Islet precursor cell (in vitro differentiated cells): Measurements from ENCODE around the gene ITM2A.

Experiments
- DNase-seq: peaks from one replicate; pipeline ENCODE4 v3.0.0-alpha.2; 2018

The ITM2A gene

GRCh38 chrX:79366873-79367749 is at the start of gene ITM2A:
Gene ITM2A (minus strand): TSS chrX:79367334. CDS start chrX:79367215, 119 bp downstream.
- DNase-seq, result peak; percentile 71

DNA sequence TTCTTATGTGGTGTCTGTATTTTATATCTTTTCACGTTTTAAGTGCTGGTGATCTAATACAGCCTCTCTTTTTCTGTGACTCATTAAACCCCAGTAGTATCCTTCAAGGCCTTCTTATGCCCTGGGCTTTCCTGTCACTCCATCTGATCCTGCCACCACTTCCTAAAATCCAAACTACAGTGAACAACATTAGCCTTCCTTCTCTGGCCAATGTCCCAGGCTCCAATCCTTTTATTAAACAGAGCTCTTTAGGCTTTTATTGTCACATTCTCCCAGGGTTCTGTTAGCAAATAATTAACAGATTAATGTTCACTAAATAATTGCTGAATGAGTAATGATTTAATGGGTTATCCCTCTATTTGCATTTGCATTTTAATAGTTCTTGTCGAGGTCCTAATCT is 47.9 kb upstream of the ITM2A start:
- DNase-seq, result no peak

DNA sequence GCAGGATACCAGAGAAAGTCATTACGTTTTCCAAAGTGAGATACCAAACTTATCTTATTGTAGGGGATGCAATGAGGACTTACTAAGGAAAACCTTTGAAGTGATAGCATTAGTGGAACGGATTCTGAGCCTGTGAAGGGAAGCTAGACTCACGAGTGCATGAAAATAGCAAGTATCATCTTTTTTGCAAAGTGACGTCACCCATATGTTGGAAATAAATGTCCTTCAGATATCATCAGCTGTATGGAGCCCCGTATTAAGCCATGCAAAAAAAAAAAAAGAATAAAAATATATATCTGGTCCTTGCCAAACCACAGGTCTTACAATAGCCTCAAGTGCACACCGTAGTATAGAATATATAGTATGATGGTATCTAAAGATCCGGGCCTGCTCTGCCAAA is 46.8 kb upstream of the ITM2A start:
- no peak for DNase-seq

DNA sequence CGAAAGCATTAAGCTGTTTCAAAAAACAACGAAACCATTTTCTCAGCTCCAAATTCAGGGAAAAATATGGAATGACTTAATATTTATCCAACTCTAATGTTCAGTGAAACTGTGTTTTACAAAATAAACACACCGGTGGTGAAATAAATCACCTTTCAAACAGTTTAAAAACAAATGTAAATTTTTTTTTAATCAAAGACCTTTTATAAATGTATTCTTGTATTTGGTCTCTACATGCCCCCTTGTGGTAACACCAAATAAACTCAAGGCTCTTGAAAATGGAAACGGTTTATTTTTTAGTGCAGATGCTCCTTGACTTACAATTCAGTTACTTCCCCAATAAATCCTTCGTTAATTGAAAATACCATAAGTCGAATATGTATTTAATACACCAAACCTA is 45.8 kb upstream of the ITM2A start:
- no peak for DNase-seq

- no peak for DNase-seq
Measured at GRCh38 chrX:79412166-79412565, 45.0 kb upstream of the ITM2A start.

DNA sequence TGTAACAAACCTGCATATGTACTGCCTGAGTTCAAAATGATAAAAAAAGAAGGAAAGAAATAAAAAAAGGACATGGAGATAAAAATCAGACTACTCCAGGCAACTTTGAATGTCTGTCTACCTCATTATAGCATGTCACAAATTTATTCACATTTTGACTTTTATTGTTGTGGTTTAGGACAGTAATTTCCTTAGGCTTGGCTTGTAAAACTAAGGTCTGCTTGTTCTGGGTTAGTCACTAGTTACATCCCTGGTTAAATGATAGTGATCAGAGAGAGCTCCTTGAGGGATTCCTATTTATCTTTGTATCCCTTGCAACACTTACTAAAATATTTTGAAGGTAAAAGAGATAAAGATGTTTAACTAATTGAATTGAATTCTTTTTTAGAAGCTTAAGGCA is 42.5 kb upstream of the ITM2A start:
- DNase-seq, result no peak

- no peak for DNase-seq
Measured at GRCh38 chrX:79408623-79409322, 41.6 kb upstream of the ITM2A start.

- DNase-seq, result no peak
Measured at GRCh38 chrX:79400623-79401022, 33.5 kb upstream of the ITM2A start.

- no peak for DNase-seq
Measured at GRCh38 chrX:79375340-79375739, 8.2 kb upstream of the ITM2A start.

- no peak for DNase-seq
Measured at GRCh38 chrX:79371640-79372039, 4.5 kb upstream of the ITM2A start.

DNA sequence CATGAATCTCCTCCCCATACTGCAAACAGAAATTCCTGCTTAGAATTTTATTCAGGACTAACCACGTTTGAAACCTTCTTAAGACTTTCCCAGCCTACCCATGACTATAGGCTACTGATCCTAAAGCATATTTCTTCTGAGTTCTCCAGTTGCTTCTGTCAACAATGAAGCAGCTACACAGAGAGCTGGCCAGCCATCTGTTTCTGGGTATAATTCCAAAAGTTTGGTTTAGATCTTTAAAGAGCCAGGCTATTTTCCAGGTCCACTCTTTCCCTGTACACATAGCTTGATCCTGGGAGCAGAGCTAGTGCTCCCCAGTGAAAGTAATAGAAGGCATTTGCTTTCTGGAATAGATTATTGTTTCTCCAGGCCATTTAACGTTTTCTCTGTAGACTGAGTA is 4.0 kb upstream of the ITM2A start:
- no peak for DNase-seq

- DNase-seq, result no peak
Measured at GRCh38 chrX:79369871-79370270, 2.7 kb upstream of the ITM2A start.

- DNase-seq, result no peak
Measured at GRCh38 chrX:79368441-79368840, 1.3 kb upstream of the ITM2A start.

DNA sequence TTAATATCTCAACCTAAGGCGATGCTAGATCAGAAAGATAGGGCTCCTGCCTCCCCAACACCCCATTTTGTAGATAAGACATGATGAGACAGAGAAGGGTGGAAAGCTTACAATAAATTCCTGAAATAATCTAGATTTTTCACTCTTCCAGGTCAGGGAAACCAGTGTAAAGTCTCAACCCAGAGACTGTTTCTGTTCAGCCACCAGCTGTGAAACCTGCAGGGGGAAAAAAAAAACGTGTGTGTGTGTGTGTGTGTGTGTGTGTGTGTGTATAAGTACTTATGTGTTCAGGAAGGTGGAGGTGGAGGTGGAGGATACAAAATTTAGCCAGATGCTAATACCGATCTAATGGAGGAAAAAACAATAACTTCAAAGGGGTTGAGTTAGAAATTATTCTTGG is 773 bp upstream of the ITM2A start:
- DNase-seq, result no peak

GRCh38 chrX:79366556-79366872 is 620 bp downstream of the ITM2A start:
- no peak for DNase-seq

DNA sequence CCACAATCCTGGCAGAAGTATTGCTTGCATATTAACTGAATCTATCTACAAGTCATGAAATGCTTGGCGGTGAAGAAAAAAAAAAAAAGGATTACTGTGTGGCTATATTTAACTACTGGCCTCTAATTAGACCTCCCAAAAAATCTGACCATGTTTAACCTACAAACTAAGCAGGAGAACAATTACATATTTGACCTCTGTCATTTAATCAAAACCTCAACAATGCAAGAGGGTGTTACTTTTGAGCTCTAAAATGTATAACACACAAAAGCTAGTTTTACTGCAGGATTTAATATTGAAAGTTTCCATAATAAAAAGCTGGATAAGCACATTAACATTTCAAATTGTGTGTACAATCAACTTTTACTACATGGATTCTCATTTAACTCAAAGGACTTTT is 1.5 kb downstream of the ITM2A start:
- DNase-seq, result no peak

DNA sequence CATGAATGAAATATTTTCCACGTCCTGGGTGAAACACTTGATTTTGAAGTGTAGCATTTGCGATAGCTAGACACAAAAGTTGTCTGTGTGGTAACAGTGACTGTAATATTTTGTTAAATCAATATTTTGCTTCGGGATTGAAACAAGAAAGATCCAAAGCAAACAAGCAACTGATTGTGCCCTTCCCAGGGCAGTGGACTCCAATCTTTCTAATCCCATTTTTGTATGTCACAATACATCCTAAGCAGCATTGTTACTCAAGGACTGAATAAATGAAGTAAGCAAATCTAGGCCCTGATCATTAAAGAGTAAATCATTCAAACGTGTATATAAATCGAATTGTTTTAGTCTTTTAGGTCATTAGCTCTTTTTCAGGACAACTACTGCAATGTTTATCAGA is 2.8 kb downstream of the ITM2A start:
- no peak for DNase-seq

DNA sequence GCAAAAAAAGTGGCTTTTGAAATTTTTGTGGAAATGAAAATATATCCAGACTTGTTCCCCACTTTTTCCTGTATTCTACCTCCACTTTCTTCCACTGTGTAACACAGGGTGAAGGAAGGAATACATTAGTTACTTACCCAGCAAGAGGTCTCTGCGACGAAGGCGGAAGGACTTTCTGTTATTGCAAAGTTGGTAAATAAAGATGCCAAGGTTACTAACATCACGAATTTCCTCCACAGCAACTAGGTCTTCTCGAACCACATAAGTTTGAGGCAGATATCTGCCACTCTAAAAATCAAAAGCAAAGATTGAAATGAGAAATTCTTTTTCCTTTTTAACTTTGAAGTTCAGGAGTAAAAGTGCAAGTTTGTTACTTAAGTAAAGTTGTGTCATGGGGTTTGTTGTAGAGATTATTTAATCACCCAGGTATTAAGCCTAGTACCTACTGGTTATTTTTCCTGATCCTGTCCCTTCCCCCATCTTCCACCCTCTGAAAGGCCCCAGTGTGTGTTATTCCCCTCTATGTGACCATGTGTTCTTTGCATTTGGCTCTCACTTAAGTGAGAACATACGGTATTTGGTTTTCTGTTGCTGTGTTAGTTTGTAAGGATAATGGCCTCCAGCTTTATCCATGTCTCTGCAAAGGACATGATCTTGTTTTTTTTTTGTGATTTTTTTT is 5.8 kb downstream of the ITM2A start:
- DNase-seq, result no peak

GRCh38 chrX:79336869-79337815 is 30.0 kb downstream of the ITM2A start:
- DNase-seq, result no peak

DNA sequence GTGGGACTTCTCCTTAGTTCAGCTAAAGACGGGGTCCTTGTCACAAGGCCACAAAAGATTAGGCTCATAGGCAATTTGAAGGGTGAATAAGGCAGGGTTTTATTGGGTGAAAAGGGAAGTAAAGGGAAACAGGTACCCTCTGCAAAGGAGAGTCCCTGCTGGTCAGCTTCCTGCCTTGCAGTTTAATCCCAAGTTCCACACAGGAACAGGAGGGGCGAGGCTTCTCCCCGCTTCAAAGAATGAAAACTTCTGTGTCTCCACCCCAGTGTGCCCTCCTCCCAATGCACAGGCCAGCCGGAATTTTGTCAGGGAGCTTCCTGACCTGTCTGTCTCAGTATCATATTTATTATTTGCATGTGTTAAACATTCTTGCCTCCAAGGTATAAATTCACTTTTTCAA is 37.1 kb downstream of the ITM2A start:
- DNase-seq, result no peak

GRCh38 chrX:79325263-79325958 is 41.7 kb downstream of the ITM2A start:
- DNase-seq, result peak; percentile 59
